Measurements from ENCODE around the gene NDUFA11.

Gene NDUFA11

GRCh38 chr19:5905114-5905778, 1.7 kb upstream of the NDUFA11 start:
- DNase-seq = no peak

- peak; percentile 100 for DNase-seq
These were observed 943 bp upstream of the NDUFA11 start, which contains the start of gene VMAC for GRCh38 chr19:5904352-5905113. VMAC (plus strand) TSS chr19:5904872; CDS start chr19:5904891, 19 bp downstream.

- DNase-seq = peak; percentile 61
These were observed 450 bp downstream of the NDUFA11 start for GRCh38 chr19:5903056-5903623.

- DNase-seq = no peak
These were observed 2.6 kb downstream of the NDUFA11 start for GRCh38 chr19:5900976-5901375.

GRCh38 chr19:5899728-5900526, 3.7 kb downstream of the NDUFA11 start:
- DNase-seq = no peak

GRCh38 chr19:5897189-5897969, 6.2 kb downstream of the NDUFA11 start:
- no peak for DNase-seq

GRCh38 chr19:5896365-5897076, 7.1 kb downstream of the NDUFA11 start:
- DNase-seq = no peak

- DNase-seq = no peak
These were observed 7.7 kb downstream of the NDUFA11 start for GRCh38 chr19:5895890-5896289.

- DNase-seq = no peak
These were observed 8.2 kb downstream of the NDUFA11 start for GRCh38 chr19:5895409-5895808.

- no peak for DNase-seq
These were observed 8.8 kb downstream of the NDUFA11 start for GRCh38 chr19:5894704-5895349.

- DNase-seq = no peak
These were observed 9.5 kb downstream of the NDUFA11 start for GRCh38 chr19:5893907-5894703.

- DNase-seq = no peak
These were observed 10.2 kb downstream of the NDUFA11 start for GRCh38 chr19:5893296-5893903.

- DNase-seq = no peak
These were observed 10.8 kb downstream of the NDUFA11 start for GRCh38 chr19:5892772-5893275.

- DNase-seq = peak; percentile 38
These were observed 11.4 kb downstream of the NDUFA11 start for GRCh38 chr19:5891938-5892771.

GRCh38 chr19:5891572-5891937, 12.0 kb downstream of the NDUFA11 start:
- DNase-seq = no peak

GRCh38 chr19:5890099-5890498, 13.5 kb downstream of the NDUFA11 start:
- no peak for DNase-seq

GRCh38 chr19:5889288-5889971, 14.2 kb downstream of the NDUFA11 start:
- DNase-seq = no peak
